Posterior cingulate gyrus (tissue), 11 donors: ENCODE measurements around the gene FAAH.

ENCODE experiments used
- DNase-seq, 10 donors: peaks; one replicate each; pipeline versions ENCODE4 v3.0.0 to v3.0.0-alpha.2; 2020 to 2021; ENCODE audit warnings: mixed read lengths in 3 of 10
- intact Hi-C: fragments of 100-400 bp; cut with DNase I; formaldehyde crosslinking; loops from one replicate; pipeline ENCODE4 v1.15.1; 2023

FAAH gene

GRCh38 chr1:46446646-46447498 lies 52.8 kb downstream of the FAAH start:
- intact Hi-C loops = loop anchor here (1.0 kb wide), 1 partner anchor 81 kb away; no protein-coding TSS in a partner anchor
- DNase-seq = peak; percentile 63 to 96 (median 85)

GRCh38 chr1:46447499-46448108 lies 53.5 kb downstream of the FAAH start:
- intact Hi-C loops = loop anchor here (1.0 kb wide), 1 partner anchor 81 kb away; no protein-coding TSS in a partner anchor

GRCh38 chr1:46448109-46448911 lies 54.2 kb downstream of the FAAH start:
- intact Hi-C loops = no loop called here
- DNase-seq = peak in 2 of 10 donors; percentile 63 to 78

More at GRCh38 chr1:46447499-46448108, 53.5 kb downstream of the FAAH start:
- peak in 2 of 10 donors; percentile 6 to 35 for DNase-seq

GRCh38 chr1:46449223-46450159 lies 55.4 kb downstream of the FAAH start:
- intact Hi-C loops = no loop called here
- DNase-seq = peak in 2 of 10 donors; percentile 16 to 44

GRCh38 chr1:46450160-46450517 lies 56.0 kb downstream of the FAAH start:
- peak in 1 of 10 donors; percentile 19 for DNase-seq
- intact Hi-C loops = no loop called here

- intact Hi-C loops = no loop called here
- peak in 1 of 10 donors; percentile 27 for DNase-seq
These were observed 58.1 kb downstream of the FAAH start for GRCh38 chr1:46451948-46452930.

- DNase-seq = no peak
- intact Hi-C loops = no loop called here
These were observed 58.8 kb downstream of the FAAH start for GRCh38 chr1:46452931-46453325.

GRCh38 chr1:46453449-46453848 lies 59.3 kb downstream of the FAAH start:
- intact Hi-C loops = no loop called here
- DNase-seq = peak in 1 of 10 donors; percentile 62

GRCh38 chr1:46455951-46456350 lies 61.8 kb downstream of the FAAH start:
- intact Hi-C loops = no loop called here
- DNase-seq = peak in 1 of 10 donors; percentile 40

- intact Hi-C loops = no loop called here
- DNase-seq = peak in 1 of 10 donors; percentile 58
These were observed 62.4 kb downstream of the FAAH start for GRCh38 chr1:46456411-46456963.

- peak in 2 of 10 donors; percentile 16 to 63 for DNase-seq
- intact Hi-C loops = no loop called here
These were observed 63.1 kb downstream of the FAAH start for GRCh38 chr1:46457178-46457577.

GRCh38 chr1:46458190-46458589 lies 64.1 kb downstream of the FAAH start:
- DNase-seq = peak in 2 of 10 donors; percentile 53 to 73
- intact Hi-C loops = no loop called here

GRCh38 chr1:46458846-46459245 lies 64.7 kb downstream of the FAAH start:
- intact Hi-C loops = no loop called here
- peak in 2 of 10 donors; percentile 24 to 32 for DNase-seq

GRCh38 chr1:46459315-46459714 lies 65.2 kb downstream of the FAAH start:
- DNase-seq = peak in 1 of 10 donors; percentile 52
- intact Hi-C loops = no loop called here

GRCh38 chr1:46461017-46461808 lies 67.1 kb downstream of the FAAH start:
- peak in 2 of 10 donors; percentile 22 to 33 for DNase-seq
- intact Hi-C loops = no loop called here

- intact Hi-C loops = no loop called here
- DNase-seq = peak in 1 of 10 donors; percentile 20
These were observed 67.8 kb downstream of the FAAH start for GRCh38 chr1:46461809-46462448.
